Activated T-cell treated with anti-CD3 and anti-CD28 coated beads, Interleukin-2, amount 50 U/mL, for 1 hour (primary cell): ENCODE results near the gene PRLR.
A peak's percentile ranks its signal among the peaks of the same experiment; 100 is the strongest.
"Not testable (repeated sequence)": the region's sequence is repeated elsewhere in the genome, so short reads cannot be mapped to it uniquely, and the experiment has no call there.

Experiments used
- DNase-seq: peaks from one replicate; pipeline ENCODE4 v3.0.0-alpha.2; 2020

The PRLR gene

GRCh38 chr5:35120715-35121114 lies 109.6 kb downstream of the PRLR start:
- no peak for DNase-seq

GRCh38 chr5:35117967-35118366 lies 112.3 kb downstream of the PRLR start:
- no peak for DNase-seq

DNA sequence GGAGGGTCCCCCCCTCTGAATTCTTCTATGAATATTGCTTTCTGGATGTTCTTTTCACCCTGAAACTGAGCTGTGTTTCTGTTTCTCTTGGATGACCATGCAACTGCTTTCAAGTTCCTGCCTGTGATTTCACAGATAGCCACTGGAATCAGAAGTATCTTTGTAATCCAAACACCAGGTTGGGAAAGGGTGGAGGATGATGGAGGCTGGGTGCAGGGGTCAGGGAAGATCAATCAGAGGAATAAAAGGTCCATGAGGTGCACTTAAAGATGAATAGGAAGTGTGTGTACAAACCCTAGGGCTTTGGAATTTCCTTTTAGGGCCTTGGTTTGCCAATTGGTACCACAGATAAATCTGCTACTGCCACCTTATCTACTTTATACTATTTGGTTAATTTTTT lies 114.4 kb downstream of the PRLR start:
- no peak for DNase-seq

GRCh38 chr5:35114698-35115097 lies 115.6 kb downstream of the PRLR start:
- DNase-seq = no peak

GRCh38 chr5:35112300-35112699 lies 118.0 kb downstream of the PRLR start:
- no peak for DNase-seq

GRCh38 chr5:35104550-35104949 lies 125.7 kb downstream of the PRLR start:
- not testable (repeated sequence) for DNase-seq

DNA sequence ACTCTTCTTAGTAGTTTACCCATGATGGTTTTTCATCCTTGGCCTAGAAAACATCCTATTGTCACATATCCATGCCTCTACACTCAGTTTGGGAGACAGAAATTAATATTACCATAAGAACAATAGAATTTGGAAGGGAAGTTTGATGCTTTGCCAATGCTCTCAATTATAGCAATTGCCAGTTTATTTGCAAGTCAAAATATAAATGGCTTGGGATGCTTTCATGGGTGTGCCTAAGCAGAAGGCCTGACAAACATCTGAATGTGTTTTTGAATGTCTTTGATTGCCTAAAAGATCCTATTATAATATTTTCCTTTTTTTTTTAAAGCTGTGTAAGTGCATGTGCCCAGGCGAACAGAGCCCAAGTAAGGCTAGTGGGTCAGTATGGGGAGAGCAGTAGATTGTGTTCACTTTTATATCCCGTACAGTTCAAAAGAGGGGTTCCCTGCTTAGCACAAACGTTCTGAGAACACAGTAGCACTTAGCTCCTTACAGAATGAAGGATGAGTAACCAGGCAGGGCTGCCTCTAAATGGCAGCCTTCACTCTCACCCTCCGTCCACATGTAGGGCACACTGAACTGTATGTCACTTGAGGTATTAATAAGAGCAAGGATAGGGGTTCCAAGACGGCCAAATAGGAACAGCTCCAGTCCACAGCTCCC lies 126.5 kb downstream of the PRLR start:
- DNase-seq = no peak

DNA sequence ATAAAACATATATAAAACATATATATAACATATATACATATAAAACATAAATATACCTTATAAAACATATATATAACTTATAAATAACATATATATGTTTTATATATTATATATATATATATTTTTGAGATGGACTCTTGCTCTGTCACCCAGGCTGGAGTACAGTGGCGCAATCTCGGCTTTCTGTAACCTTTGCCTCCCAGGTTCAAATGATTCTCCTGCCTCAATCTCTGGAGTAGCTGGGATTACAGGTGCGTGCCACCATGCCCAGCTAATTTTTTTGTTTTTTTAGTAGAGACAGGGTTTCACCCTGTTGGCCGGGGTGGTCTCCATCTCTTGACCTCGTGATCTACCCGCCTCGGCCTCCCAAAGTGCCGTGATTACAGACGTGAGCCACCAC lies 128.6 kb downstream of the PRLR start:
- DNase-seq = not testable (repeated sequence)

DNA sequence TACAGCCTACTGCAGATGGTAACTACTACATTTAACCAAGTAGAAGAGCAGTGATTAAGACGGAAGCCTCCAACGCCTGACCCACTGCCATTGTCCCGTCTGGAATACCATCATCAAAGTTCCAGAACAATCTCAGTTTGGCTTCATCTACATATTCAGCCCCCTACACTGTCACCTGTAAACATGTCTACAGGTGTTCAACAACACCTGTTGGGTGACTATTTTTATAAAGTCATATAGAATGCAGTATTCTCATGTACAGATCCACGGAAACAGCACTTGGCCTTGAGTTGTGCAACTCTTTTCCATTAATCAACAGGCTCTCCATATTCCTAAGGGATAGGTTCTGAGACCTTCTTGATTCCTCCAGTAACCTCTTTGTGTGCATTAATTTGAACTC lies 129.3 kb downstream of the PRLR start:
- no peak for DNase-seq

- no peak for DNase-seq
Measured at GRCh38 chr5:35098214-35098613, 132.1 kb downstream of the PRLR start.

GRCh38 chr5:35096932-35097331 lies 133.4 kb downstream of the PRLR start:
- DNase-seq = no peak

GRCh38 chr5:35096216-35096615 lies 134.1 kb downstream of the PRLR start:
- DNase-seq = no peak

GRCh38 chr5:35095366-35095765 lies 134.9 kb downstream of the PRLR start:
- no peak for DNase-seq

DNA sequence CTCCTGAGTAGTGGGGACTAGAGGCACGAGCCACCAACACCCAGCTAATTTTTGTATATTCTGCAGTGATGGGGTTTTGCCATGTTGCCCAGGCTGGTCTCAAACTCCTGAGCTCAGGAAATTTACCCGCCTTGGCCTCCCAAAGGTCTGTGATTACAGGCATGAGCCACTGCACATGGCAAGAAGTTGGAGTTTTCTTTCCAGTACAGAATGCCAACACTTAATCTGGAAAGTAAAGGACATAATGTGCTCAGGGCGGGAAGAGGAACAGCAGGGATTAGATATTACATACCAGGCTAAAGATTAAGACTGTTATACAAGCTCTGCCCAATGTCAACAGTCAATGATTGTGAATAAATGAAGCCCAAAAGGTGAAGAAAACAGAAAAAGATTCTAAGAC lies 135.3 kb downstream of the PRLR start:
- DNase-seq = no peak

DNA sequence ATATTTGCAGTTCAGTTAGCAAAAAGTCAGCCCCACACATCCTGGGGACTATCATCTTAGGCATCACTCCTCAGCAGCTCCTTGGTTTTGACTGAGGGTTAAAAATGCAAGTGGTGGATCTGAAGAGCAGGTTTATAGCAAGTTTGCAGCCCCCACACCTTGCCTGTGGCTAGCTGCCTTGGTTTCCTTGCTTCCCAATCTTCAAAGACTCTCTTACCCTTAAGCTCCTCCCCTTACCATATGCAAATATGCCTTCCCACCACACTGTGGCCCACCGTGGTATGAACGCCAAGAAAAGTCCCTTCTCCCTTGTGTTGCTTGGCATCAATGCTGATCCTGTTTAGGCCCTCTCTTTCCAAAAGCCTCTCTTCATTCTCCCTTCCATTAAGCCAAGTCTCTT lies 137.6 kb downstream of the PRLR start:
- no peak for DNase-seq

DNA sequence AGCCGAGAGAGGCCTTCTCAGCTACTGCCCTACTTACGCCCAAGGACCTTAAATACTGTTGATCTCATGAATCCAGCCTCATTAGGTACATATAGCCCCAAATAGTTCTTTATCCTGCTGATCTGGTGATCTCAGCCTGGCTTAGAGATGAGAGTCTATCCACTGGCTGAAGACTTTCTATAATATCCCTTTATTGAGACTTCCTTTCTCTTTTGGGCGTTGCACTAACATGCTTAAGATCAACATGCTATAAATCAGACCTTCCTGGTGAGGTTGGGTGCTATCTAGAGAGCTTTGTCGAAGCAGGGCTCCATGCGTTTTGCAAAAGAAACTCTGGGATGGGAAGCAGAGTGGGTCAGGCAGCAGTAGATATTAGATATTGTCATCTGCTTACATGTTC lies 138.6 kb downstream of the PRLR start:
- DNase-seq = no peak

- DNase-seq = peak; percentile 37
Measured at GRCh38 chr5:35089334-35090314, 140.7 kb downstream of the PRLR start.

GRCh38 chr5:35087991-35088390 lies 142.3 kb downstream of the PRLR start:
- no peak for DNase-seq

DNA sequence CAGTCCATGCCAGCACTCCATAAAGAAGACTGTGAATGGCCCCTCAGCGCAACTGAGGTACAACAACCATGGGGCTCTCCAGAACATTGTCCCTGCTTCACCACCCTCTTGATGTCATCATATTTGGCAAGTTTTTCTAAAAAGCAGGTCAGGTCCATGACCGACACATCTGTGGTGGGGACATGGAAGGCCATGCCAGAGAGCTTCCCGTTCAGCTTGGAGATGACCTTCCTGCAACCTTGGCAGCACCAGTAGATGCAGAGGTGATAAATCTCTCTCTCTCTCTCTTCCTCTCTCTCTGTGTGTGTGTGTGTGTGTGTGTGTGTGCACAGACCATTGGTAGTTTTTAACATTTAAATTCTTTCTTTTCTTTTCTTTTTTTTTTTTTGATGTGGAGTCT lies 147.1 kb downstream of the PRLR start:
- no peak for DNase-seq

GRCh38 chr5:35082530-35082929 lies 147.8 kb downstream of the PRLR start:
- DNase-seq = no peak

GRCh38 chr5:35081134-35081533 lies 149.2 kb downstream of the PRLR start:
- DNase-seq = no peak

DNA sequence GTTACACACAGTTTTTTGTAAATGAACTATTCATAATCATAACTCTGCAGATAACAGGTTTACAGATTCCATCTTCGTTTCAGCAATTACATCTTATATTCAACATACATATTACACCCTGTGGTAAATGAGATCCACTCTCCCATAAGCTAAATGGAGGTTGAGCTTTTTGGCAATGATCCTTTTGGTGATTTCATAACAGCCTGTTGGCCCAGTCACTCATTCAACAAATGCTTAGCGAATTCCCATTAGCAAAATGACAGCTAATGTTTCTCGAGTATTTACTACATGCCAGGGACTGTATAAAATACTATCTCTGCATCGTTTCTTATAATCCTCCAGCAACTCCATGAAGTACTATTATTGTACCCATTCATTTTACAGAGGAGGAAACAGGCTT lies 157.1 kb downstream of the PRLR start:
- no peak for DNase-seq

GRCh38 chr5:35069188-35069587 lies 161.1 kb downstream of the PRLR start:
- DNase-seq = no peak

- DNase-seq = no peak
Measured at GRCh38 chr5:35067985-35068384, 162.3 kb downstream of the PRLR start.
